GM03348 (cell line): ENCODE results near the gene CTR9.
"Not testable (repeated sequence)": the region's sequence is repeated elsewhere in the genome, so short reads cannot be mapped to it uniquely, and the experiment has no call there.

ENCODE experiments used
- DNase-seq: peaks from one replicate; pipeline ENCODE4 v3.0.0; 2012; ENCODE audit warnings: low spot score

Gene CTR9

GRCh38 chr11:10822491-10822890 is 71.4 kb downstream of the CTR9 start:
- DNase-seq: not testable (repeated sequence)

GRCh38 chr11:10823152-10823579 is 72.1 kb downstream of the CTR9 start:
- no peak for DNase-seq

GRCh38 chr11:10824888-10825287 is 73.8 kb downstream of the CTR9 start:
- no peak for DNase-seq

- no peak for DNase-seq
These were observed 77.4 kb downstream of the CTR9 start for GRCh38 chr11:10828402-10828801.

- DNase-seq: no peak
These were observed 78.1 kb downstream of the CTR9 start for GRCh38 chr11:10829139-10829538.
